HCEC 1CT (cell line): ENCODE results near the gene ATP5PB.

ENCODE experiments used
- DNase-seq: peaks from one replicate; pipeline ENCODE4 v3.0.0-alpha.2; 2017

ATP5PB gene

GRCh38 chr1:111446967-111447892 lies 2.0 kb upstream of the ATP5PB start:
- no peak for DNase-seq

- DNase-seq: peak; percentile 11
These were observed 764 bp upstream of the ATP5PB start for GRCh38 chr1:111448482-111448917.

- no peak for DNase-seq
These were observed 396 bp downstream of the ATP5PB start for GRCh38 chr1:111449703-111450017.

GRCh38 chr1:111450185-111450584 lies 921 bp downstream of the ATP5PB start:
- DNase-seq: no peak

GRCh38 chr1:111452581-111452980 lies 3.3 kb downstream of the ATP5PB start:
- no peak for DNase-seq

- no peak for DNase-seq
These were observed 4.4 kb downstream of the ATP5PB start for GRCh38 chr1:111453706-111454105.

- DNase-seq: no peak
These were observed 5.8 kb downstream of the ATP5PB start for GRCh38 chr1:111454859-111455641.

GRCh38 chr1:111455642-111456031 lies 6.4 kb downstream of the ATP5PB start:
- no peak for DNase-seq

- DNase-seq: no peak
These were observed 12.5 kb downstream of the ATP5PB start for GRCh38 chr1:111461765-111462164.

GRCh38 chr1:111462370-111463028 lies 13.2 kb downstream of the ATP5PB start:
- no peak for DNase-seq

GRCh38 chr1:111463029-111463683 lies 13.9 kb downstream of the ATP5PB start:
- DNase-seq: peak; percentile 52

GRCh38 chr1:111465754-111466153 lies 16.5 kb downstream of the ATP5PB start:
- DNase-seq: no peak

GRCh38 chr1:111466480-111466879 lies 17.2 kb downstream of the ATP5PB start:
- no peak for DNase-seq

- no peak for DNase-seq
These were observed 18.8 kb downstream of the ATP5PB start for GRCh38 chr1:111467865-111468716.

GRCh38 chr1:111468717-111469100 lies 19.4 kb downstream of the ATP5PB start:
- DNase-seq: no peak

- no peak for DNase-seq
These were observed 20.3 kb downstream of the ATP5PB start for GRCh38 chr1:111469539-111469938.

- no peak for DNase-seq
These were observed 21.3 kb downstream of the ATP5PB start for GRCh38 chr1:111470596-111470995.

- DNase-seq: no peak
These were observed 21.7 kb downstream of the ATP5PB start for GRCh38 chr1:111471012-111471411.

- no peak for DNase-seq
These were observed 22.3 kb downstream of the ATP5PB start for GRCh38 chr1:111471538-111471937.

GRCh38 chr1:111474106-111474505 lies 24.8 kb downstream of the ATP5PB start:
- DNase-seq: no peak

- DNase-seq: no peak
These were observed 25.3 kb downstream of the ATP5PB start for GRCh38 chr1:111474521-111474920.

GRCh38 chr1:111475701-111476100 lies 26.4 kb downstream of the ATP5PB start:
- no peak for DNase-seq
